Fibroblast of gingiva (primary cell): ENCODE results near the gene EFCC1.

ENCODE experiments used
- DNase-seq: peaks from one replicate; pipeline ENCODE4 v3.0.0-alpha.2; 2011; ENCODE audit warnings: low read depth

EFCC1 gene

DNA sequence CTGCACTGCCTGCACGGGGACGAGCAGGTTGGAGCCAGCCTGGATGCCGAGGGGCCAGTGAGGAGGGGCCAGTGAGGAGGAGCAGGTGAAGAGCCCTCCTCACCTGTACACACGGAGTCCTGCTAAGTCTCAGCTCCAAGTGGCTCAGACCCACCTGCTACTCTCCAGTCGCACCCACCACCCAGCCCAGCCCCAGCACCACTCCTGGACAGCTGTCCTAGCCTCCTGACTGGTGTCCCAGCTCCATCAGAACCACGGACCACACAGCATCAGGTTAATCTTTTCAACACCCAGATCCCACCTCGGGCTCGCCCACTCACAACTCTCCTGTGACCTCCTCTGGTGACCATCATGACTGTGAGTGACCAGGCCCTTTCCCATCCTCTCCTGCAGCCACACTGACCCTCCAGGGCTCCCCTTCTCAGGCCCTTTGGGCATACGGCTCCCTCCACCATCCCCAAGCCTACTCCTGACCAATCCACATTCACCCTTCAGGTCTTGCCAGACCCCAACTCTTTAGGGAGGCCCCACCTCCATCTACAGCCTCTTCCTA is 13.8 kb downstream of the EFCC1 start:
- DNase-seq: no peak

DNA sequence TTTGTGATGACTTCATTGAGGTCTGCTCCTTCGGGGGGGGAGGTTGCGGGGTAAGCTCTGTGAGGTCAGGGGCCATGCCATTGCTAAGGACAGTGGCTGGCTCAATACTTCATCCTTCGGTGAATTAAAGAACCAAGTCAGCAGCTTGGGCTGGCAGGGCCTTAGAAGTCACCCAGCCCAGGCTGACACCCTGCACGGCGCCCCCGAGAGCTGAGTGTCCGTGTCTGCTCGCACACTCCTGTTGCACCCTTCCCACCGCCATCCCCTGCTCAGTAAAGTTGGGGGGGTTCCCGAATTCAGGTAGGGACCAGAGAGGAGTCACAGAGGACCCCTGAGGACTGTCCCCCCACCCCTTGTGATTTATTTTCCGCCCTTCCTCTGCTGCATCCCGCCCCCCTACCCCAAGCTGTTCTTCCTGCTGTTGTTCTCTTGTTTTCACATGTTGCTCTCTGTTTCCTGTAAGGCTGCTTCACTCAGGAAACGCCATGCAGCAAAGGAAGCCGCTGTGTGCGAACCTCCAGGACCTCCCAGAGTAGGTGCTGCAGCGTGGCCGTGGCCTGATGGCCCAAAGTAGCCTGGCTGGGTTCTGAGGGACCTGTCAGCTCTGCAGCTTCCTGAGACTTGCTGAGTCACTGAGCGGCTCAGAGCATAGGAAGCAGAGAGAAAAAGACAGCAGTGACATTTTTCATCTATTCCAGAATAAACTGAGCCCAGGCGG is 14.4 kb downstream of the EFCC1 start:
- DNase-seq: no peak

DNA sequence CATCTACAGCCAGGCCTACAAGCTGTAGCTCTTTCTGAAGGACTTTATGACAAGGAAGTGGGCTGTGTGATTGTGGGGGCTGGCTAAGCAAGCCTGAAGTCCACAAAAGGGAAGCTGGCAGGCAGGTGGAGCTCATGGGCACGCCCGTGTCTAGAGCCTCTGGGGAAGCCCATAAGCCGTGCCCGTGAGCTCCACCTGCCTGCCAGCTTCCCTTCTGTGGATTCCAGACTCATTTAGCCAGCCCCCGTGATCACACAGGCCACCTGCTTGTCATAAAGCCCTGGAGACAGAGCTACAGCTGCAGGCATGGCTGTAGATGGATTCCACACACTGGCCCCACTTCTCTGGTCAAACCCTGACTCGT is 15.2 kb downstream of the EFCC1 start:
- DNase-seq: no peak

DNA sequence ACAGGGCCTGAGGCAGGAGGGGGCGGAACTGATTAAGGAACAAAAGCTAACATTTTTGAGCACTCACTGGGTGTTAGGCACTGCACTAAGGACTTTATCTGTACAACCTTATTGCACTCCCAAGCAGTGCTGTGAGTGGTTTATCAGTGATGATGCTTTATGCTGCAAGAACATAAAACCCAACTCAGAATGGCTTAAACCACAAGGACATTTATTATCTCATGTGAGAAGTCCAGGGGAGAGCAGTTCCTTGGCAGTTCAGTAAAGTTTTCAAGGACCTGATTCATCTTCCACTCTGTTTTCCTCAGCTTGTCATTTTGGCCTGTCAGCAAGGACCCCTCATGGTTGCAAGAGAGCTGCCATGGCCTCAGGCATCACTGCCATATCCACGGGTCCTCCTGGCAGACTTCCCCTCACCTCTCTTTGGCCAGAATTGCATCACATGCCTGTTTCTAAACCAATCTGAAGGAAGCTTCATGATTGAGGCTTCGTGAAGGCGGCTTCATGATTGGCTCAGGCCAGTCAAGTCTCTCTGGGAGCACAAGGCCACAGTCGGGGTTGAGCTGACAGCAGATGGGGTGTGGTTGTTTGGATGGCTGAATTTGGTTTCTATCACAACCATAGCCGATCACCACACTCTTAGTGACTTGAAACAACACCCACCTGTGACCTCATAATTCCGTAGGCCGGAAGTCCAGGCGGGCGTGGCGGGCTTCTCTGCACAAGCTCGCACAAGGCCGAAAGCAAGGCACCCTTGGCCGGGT is 15.8 kb downstream of the EFCC1 start:
- no peak for DNase-seq

DNA sequence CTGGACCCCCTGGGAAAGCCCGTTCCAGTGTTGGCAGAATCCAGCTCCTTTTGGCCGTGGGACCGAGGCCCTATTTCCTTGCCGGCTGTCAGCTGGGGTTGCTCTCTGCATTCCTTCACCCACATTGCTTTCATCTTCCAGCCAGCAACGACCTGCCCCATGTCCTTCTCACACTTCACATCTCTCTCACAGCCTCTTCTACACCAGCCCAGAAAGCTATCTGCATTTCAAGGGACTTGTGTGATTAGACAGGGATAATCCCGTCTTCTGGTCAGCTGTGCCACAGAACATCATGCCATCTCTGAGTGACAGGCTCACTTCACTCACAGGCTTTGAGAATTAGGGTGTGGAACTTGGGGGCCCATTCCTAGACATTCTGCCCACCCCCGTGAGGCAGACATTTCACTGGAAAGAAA is 16.4 kb downstream of the EFCC1 start:
- DNase-seq: no peak

DNA sequence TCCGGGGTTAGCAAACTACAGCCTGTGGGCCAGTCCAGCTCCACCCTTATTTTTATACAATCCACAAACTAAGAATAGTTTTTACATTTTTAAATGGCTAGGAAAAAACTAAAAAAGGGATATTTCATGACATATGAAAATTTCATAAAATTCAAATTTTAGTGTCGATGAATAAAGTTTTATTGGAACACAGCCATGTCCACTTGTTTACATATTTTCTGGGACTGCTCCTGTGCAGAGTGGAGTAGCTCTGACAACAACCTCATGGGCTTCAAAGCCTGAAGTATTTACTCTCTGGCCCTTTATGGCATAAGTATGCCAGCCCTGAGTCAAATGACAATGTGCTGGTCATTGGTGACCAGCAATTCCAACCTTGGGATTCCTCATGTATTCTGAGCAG is 17.2 kb downstream of the EFCC1 start:
- DNase-seq: no peak

DNA sequence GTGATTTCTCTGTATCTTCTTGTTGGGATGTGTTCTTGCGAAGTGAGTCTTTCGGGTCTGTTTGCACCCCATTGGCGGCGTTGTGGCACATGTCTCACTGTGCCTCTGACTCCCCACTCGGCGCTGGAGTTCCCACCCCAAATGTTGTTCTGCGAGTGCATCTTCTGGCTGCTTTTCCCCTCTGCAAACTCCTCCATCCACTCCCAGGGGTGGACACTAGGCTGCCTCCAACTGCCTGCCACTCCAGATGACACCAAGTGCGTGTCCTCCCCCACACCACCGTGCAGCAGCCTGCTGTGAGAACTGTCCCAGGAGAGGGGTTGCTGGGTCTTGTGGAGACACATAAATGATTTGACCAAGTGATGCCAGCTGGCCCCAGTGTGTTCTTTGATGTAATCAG is 17.6 kb downstream of the EFCC1 start:
- DNase-seq: no peak

DNA sequence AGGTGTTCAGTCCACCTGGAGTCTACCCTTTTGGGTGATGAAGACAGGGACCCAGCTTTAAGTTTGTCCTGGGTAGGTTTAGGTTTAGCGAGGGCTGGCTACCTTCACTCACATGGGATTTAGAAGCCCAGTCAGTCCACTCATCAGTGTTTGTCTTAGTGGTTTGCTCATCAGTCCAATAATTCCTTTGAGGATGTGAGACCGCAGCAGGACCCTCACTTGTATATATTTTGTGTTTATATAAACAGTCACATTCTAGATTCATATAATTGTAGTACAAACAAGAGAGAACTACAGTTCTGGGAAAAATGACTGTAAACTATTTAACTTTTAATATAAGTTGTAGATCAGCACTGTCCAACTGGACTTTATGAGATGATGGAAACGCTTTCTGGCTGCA is 18.2 kb downstream of the EFCC1 start:
- no peak for DNase-seq

DNA sequence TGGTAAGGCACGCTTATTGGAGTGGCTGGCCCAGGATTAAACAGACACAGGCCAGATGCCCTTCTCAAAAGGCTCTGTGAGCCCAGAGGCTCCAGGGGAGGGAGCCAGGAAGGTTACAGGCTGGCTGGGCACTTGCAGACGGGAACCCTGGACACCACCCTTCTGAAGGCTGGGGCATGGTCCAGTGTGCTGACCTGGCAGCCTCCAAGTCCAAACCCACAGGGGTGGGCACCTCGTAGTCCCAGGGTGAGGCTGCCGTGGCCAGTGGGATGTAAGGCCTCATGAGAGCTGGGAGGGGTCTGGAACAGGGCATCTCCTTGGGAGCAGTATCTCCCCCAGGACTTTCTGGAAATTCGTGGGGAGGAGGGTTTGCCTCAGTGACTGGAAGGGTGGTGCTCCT is 19.6 kb downstream of the EFCC1 start:
- no peak for DNase-seq

DNA sequence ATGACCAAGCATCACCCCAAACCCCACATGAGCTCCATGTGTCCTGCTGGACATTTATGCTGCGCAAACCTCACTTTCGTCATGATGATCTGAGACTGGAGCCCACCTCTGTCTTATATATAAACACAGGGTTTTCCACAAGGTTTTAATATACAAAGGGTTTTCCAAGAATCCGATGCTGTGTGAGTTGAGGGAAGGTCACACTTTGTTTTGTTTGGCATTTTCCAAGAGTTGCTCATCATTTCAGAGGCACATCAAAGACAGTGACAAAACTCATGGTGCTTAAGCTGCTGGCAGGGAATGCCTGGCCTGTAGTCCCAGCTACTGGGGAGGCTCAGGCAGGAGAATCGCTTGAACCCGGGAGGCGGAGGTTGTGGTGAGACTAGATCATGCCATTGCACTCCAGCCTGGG is 20.0 kb downstream of the EFCC1 start:
- DNase-seq: peak; percentile 8

DNA sequence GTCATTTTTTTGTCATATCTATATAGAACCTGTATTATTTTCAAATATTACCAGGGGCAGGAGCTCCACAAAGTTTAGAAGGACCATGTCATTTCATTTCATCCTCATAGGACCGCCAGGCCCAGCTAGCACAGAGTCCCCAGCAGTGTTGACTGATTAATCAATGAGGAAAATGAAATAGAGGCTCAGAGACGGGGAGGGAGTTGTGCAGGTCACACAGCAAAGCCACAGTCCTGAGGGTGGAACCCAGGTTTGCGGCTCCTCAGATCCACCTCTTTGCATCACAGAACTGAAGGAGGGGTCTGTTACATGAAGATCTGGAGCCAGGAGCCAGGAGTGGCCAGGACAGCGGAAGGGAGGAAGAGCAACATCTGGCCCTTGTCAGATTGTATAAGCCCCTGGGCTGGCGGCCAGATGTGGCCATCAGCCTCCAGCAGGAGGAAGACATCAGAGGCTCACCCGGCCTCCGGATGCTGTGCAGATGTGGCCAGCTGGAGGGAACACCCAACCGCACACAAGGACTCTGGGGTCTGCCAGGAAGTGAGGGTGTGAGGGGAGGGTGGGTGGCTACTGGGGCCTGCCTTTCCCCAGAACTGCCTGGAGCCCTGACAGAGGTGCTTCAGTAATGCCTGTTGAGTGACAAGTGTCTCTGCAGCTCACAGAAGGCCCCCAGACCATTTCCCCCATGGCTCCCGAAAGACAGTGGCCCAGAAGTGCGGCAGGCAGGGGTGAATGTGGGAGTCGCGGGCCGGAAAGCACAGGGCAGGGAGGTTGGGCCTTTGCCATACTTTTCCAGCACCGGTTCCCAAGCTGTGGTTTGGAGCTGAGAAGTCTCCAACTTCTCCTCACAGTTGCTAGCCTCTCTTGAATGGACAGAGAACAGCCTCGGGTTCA is 21.3 kb downstream of the EFCC1 start:
- DNase-seq: peak; percentile 18

DNA sequence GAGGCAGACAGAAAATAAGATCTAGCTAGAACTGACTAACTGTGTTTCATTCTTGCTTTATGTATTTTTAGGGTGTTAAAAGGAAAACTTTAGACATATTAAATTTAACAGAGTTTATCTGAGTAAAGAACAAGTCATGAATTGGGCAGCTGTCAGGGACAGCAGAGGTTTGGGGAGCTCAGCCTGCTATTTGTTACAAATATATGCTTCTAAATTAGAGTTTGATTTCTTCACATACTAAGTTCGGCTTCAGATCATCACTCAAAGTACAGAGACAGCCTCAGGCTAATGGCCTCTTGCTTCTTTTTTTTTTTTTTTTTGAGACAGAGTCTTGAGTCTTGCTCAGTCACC is 21.9 kb downstream of the EFCC1 start:
- no peak for DNase-seq

DNA sequence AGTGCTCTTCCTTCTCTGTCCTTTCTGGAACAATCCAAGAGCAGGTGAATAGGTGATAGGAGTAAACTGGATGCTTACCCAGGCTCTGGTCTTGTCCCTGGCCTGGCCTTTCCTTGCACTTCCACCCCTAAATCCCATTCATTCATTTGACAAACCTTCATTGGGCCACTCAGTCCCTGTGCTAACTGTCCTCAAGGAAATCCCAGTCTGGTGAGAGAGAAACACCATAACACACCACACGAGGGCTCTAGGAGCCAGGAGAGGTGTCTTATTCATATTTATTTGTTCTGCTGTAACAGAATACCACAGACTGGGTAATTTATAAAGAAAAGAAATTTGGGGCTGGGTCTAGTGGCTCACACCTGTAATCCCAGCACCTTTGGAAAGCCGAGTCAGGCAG is 22.8 kb downstream of the EFCC1 start:
- DNase-seq: no peak

DNA sequence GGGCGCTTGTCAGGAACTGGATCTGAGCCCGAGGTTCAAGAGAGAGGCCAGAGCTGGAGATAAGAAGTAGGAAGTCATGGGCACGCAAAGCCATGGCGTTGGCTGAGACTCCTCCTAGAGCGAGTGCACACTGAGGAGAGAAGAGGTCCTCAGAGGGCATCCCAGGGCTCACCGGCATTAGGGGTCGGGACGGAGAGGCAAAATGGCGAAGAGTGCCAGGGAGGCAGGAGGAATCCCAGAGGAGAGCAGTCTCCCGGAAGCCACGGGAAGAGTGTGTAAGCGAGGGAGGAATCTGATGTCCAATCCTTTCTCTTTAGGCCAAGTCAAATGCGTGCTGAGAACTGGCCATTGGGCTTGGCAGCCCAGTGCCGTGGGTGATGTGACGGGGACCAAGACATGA is 24.0 kb downstream of the EFCC1 start:
- DNase-seq: no peak

DNA sequence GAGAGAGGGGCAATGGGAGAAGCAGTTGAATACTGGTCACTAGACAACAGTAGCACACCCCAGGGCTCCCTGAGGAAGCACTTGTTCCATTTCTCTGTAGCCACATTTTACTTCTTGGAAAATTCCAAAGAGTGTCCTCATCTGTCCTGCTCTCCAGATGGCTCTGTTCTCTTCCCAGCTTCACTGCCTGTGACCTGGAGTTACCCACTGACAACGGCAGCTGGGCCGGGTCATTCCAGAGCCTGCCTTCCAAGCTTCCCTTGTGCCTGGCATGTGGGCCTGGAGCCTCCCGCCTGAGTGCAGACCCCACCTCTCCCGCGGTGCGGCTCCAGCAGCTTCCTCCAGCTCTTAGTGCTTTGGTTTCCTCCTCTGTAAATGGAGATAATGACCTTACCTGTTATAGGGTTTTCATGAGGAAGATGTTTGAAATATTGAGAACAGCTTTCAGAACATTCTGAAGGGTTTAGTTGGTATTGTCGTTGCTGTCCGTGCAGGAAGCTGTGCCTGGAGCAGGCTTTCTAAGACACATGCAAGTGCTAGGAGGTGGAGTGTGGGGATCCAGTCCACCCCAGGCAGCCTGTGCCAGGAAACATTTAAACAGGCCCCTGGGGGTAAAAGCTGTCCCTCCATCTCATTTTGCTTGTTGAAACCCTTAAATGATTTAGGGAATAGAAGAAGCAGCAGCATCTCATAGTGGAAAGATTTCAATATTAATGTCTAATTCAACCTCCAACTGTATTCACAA is 24.8 kb downstream of the EFCC1 start:
- no peak for DNase-seq

DNA sequence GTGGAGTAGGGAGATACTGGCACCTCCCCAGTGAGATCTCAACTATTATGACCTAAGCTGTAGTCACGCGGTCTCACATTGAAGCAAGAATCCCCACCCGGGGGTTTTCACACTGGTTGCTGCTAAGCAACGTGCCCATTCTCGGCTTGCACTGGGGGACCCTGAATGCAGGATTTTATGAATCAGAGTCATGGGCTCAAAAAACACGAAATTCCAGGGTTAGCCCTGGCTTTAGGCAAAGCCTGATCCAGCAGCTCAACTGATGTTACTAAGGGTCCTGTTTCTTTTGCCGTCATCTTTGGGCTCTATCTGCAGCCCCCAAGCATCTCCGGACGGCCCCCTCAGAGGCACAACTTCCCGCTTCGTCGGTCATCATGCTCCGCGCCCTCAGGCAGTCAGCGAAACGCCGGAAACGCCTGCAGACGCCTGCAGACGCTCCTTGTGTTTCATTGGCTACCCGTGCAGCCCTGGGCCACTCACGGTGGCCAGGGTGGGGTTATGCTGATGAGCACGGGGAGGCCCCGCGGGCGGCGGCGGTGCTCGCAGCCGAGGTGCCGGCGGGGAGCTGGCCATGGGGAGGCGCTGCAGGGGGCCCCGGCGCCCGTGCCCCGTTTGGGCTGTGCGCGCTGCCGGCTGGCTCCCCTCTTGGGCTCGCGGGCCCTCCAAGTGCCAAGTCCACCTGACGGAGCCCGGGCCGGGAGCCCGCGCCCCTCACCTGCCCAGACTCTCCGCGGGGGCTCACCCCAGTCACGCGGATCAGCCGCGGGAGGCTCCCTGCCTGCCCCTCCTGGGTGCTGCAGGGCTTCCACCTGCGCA is 25.8 kb downstream of the EFCC1 start:
- peak; percentile 47 for DNase-seq

DNA sequence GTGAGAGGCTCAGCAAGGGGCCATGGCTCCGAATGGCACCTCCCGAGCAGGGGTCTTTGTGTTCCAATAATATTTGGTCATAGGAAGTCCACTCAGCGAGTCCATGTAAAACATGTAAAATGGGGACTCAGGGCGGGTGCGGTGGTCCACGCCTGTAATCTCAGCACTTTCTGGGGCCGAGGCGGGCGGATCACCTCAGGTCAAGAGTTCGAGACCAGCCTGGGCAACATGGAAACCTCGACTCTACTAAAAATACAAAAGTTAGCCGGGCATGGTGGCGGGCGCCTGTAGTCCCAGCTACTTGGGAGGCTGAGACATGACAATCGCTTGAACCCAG is 26.4 kb downstream of the EFCC1 start:
- no peak for DNase-seq

DNA sequence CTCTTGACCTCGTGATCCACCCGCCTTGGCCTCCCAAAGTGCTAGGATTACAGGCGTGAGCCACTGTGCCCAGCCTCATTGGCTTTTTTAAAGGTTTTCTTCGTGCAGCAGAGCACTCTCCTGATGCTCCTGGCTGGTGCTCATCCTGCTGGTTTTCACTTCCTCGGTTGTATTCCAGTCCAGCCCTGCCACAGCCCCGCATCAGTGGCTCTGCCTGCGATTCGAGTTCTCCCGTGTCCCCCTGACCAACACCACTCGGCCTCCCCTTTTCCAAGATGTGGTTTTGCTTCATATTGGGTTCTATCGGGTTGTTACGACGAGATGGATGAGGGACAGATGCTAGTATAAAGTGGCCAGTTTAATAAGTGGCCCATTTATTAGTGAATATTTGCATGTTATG is 27.8 kb downstream of the EFCC1 start:
- no peak for DNase-seq

DNA sequence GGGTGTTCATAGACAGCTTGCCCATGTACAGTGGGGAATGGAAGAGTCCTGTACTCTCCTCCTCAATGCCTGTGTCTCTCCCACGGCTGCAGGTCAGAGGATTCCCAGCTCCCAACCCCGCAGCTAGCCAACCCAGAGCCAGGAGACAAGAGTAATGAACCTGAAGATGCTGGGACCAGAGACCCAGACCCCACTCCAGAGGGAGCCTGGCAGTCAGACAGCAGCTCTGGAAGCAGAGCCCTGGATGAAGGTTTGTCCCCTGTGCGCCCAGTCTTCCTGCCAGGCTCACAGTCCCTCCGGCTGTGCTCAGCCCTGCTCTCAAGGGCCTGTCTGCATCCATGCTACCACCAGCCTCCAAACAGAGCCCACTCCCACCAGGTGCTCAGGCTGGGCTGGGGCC is 29.5 kb downstream of the EFCC1 start:
- DNase-seq: no peak

DNA sequence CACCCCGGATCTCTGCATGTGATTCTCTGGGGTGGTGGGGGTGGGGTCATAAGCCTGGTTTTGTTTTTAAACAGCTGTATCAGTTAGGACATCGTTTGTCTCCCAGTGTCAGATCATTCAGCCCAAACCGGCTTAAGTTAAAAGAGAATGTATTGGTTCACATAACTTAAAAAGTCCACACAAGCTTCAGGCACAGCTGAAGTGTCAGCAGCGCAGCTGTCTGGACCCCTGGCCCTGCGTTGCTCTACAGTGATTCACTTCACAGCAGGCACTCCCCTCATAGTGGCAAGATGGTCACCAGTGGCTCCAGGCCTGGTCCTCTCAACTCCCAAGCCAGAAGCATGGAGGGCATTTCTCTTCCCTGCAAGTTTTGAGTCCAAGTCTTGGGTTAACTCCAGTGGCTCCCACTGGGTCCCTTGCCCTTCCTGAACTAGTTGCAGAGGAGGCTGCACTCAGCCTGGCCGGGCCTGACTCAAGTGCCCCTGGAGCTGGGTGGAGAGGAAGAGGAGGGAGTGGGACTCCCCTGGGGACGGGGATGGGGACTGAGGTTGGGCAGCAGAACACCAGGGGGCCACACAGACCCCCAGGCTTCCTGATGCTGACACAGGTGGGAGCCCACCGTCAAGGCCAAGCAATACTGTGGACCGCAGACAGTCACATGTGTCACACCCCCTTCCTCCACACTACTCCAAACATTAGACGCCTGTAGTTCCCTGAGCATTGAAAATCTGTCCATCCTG is 30.5 kb downstream of the EFCC1 start:
- DNase-seq: no peak

DNA sequence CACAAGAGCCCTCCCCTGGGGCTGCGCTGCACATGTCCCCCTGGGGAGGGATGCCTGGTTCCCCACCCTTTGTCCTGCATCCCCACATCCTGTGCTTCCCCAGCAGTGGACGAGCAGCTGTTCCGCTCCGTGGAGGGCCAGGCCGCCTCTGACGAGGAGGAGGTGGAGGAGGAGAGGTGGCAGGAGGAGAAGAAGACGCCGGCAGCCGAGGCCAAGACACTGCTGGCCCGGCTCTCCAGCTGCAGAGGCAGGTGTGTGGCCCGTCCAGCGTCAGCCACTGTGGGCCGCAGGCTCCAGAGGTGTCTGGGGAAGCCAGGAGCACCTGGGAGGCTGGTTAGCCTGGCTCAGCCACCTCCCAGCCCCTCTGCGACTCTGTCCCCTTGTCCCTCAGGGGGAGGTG is 31.6 kb downstream of the EFCC1 start:
- DNase-seq: no peak
